Adrenal gland (tissue), 5 donors: ENCODE results near the gene LRRC28.

Source experiments
- CTCF ChIP-seq, 6 experiments: fragments of 450-650 bp in 4 of 6; fragments of 200-600 bp in 2 of 6; sonication (generic) in 1 of 6; IDR thresholded peaks; 1 replicate in 5 of 6; 2 replicates in 1 of 6; pipeline versions ENCODE4 v1.5.1 to v1.8.0; 2016 to 2021; ENCODE audit warnings: antibody characterized with exemption in 6 of 6, mild to moderate bottlenecking in 2 of 6, moderate library complexity in 1 of 6
- POLR2A ChIP-seq, 2 donors: fragments of 450-650 bp; IDR thresholded peaks; one replicate each; pipeline ENCODE4 v1.6.1; 2017; ENCODE audit warnings: antibody characterized with exemption in 2 of 2, mild to moderate bottlenecking in 2 of 2, moderate library complexity in 1 of 2
- donor health status: DM: no; HTN: no; CAD: no.

GRCh38 chr15:99366013-99366412 is 114.7 kb downstream of the LRRC28 start:
- no peak for TF ChIP-seq CTCF (IDR thresholded peaks at IDR 0.05)
- TF ChIP-seq POLR2A (IDR thresholded peaks at IDR 0.05), result no peak
